ENCODE measurements around the gene MAD1L1.

MAD1L1 gene

GRCh38 chr7:1940863-1941262, 291.9 kb downstream of the MAD1L1 start:
- no peak for TF ChIP-seq ZFX (IDR thresholded peaks at IDR 0.05)
- TF ChIP-seq CTCF (conservative IDR thresholded peaks at IDR 0.05): no peak
- no peak overlapping the region for H3K27ac ChIP-seq

DNA sequence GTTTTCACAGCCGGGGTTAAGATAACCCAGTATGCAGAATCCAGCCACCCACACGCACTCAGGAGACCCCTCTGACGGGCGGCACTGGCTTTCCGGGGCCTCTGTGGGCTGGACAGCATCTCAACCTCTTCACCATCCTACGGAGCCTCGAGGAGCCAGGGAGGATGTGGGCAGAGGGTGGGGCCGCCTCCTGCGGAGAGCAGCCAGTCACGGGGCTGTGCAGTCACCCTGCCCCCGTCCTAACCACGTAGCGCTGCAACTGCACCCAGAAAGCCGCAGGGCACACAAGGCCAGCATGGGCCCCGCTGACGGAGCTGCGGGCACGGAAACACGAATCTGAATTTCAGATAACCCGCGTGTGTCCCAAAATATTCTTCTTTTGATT, 292.4 kb downstream of the MAD1L1 start:
- no peak overlapping the region for H3K27ac ChIP-seq
- no peak for TF ChIP-seq CTCF (conservative IDR thresholded peaks at IDR 0.05)
- no peak for TF ChIP-seq ZFX (IDR thresholded peaks at IDR 0.05)

- H3K27ac ChIP-seq: no peak overlapping the region
These were observed 293.0 kb downstream of the MAD1L1 start for GRCh38 chr7:1939434-1940401.

GRCh38 chr7:1938788-1939433, 293.8 kb downstream of the MAD1L1 start:
- H3K27ac ChIP-seq: no peak overlapping the region
- TF ChIP-seq ZFX (IDR thresholded peaks at IDR 0.05): no peak

More at GRCh38 chr7:1939434-1940401, 293.0 kb downstream of the MAD1L1 start:
- no peak for TF ChIP-seq ZFX (IDR thresholded peaks at IDR 0.05)
- no peak for TF ChIP-seq CTCF (conservative IDR thresholded peaks at IDR 0.05)

GRCh38 chr7:1937252-1937605, 295.5 kb downstream of the MAD1L1 start:
- H3K27ac ChIP-seq: no peak overlapping the region
- TF ChIP-seq ZFX (IDR thresholded peaks at IDR 0.05): no peak
- TF ChIP-seq CTCF (conservative IDR thresholded peaks at IDR 0.05): no peak

GRCh38 chr7:1936531-1937251, 296.1 kb downstream of the MAD1L1 start:
- H3K27ac ChIP-seq: no peak overlapping the region
- TF ChIP-seq ZFX (IDR thresholded peaks at IDR 0.05) (no peak), CTCF (conservative IDR thresholded peaks at IDR 0.05) (no peak)

DNA sequence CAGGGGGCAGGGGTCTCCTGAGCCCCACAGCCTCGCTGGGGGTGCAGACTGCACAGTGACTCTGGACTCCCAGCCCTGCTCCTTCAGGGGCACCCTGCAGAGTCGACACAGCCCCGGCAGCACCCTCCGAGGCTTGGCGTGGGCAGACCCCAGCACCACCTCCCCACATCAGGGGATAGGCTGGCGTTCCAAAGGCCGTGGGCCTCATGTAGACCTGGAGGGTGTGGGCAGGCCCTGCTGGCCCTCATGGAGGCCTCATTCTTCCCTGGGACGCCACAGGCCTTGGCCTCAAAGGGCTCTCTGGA, 296.8 kb downstream of the MAD1L1 start:
- H3K27ac ChIP-seq: no peak overlapping the region
- TF ChIP-seq CTCF (conservative IDR thresholded peaks at IDR 0.05): no peak

Data from C4-2B (cell line).